ENCODE measurements around the gene SMG1.
"Not testable (repeated sequence)": the region's sequence is repeated elsewhere in the genome, so short reads cannot be mapped to it uniquely, and the experiment has no call there.

The SMG1 gene

GRCh38 chr16:18932243-18932987 is 6.2 kb upstream of the SMG1 start:
- DNase-seq (ENCODE audit: low read depth) = no peak

GRCh38 chr16:18931756-18932155 is 5.5 kb upstream of the SMG1 start:
- no peak for DNase-seq (ENCODE audit: low read depth)

- DNase-seq (ENCODE audit: low read depth) = not testable (repeated sequence)
Measured at GRCh38 chr16:18930095-18930494, 3.9 kb upstream of the SMG1 start.

- DNase-seq (ENCODE audit: low read depth) = not testable (repeated sequence)
Measured at GRCh38 chr16:18928073-18928472, 1.9 kb upstream of the SMG1 start.

- peak; percentile 51 for DNase-seq (ENCODE audit: low read depth)
Measured at GRCh38 chr16:18925215-18925985, 808 bp downstream of the SMG1 start.

GRCh38 chr16:18923935-18924334 is 2.3 kb downstream of the SMG1 start:
- not testable (repeated sequence) for DNase-seq (ENCODE audit: low read depth)

- not testable (repeated sequence) for DNase-seq (ENCODE audit: low read depth)
Measured at GRCh38 chr16:18923124-18923523, 3.1 kb downstream of the SMG1 start.

GRCh38 chr16:18909585-18909984 is 16.6 kb downstream of the SMG1 start:
- not testable (repeated sequence) for DNase-seq (ENCODE audit: low read depth)

- not testable (repeated sequence) for DNase-seq (ENCODE audit: low read depth)
Measured at GRCh38 chr16:18908716-18909115, 17.5 kb downstream of the SMG1 start.

- not testable (repeated sequence) for DNase-seq (ENCODE audit: low read depth)
Measured at GRCh38 chr16:18902778-18903177, 23.4 kb downstream of the SMG1 start.

GRCh38 chr16:18902044-18902443 is 24.2 kb downstream of the SMG1 start:
- DNase-seq (ENCODE audit: low read depth) = not testable (repeated sequence)

- not testable (repeated sequence) for DNase-seq (ENCODE audit: low read depth)
Measured at GRCh38 chr16:18901194-18901593, 25.0 kb downstream of the SMG1 start.

GRCh38 chr16:18884456-18884855 is 41.8 kb downstream of the SMG1 start:
- DNase-seq (ENCODE audit: low read depth) = not testable (repeated sequence)

- DNase-seq (ENCODE audit: low read depth) = not testable (repeated sequence)
Measured at GRCh38 chr16:18877734-18878133, 48.5 kb downstream of the SMG1 start.

GRCh38 chr16:18877259-18877658 is 48.9 kb downstream of the SMG1 start:
- not testable (repeated sequence) for DNase-seq (ENCODE audit: low read depth)

GRCh38 chr16:18876301-18876700 is 49.9 kb downstream of the SMG1 start:
- DNase-seq (ENCODE audit: low read depth) = not testable (repeated sequence)

GRCh38 chr16:18869043-18869771 is 57.0 kb downstream of the SMG1 start:
- not testable (repeated sequence) for DNase-seq (ENCODE audit: low read depth)

- DNase-seq (ENCODE audit: low read depth) = not testable (repeated sequence)
Measured at GRCh38 chr16:18866277-18866823, 59.9 kb downstream of the SMG1 start.

- not testable (repeated sequence) for DNase-seq (ENCODE audit: low read depth)
Measured at GRCh38 chr16:18862891-18863290, 63.3 kb downstream of the SMG1 start.

GRCh38 chr16:18855196-18855595 is 71.0 kb downstream of the SMG1 start:
- no peak for DNase-seq (ENCODE audit: low read depth)

- DNase-seq (ENCODE audit: low read depth) = no peak
Measured at GRCh38 chr16:18853694-18854093, 72.5 kb downstream of the SMG1 start.

GRCh38 chr16:18852647-18853046 is 73.6 kb downstream of the SMG1 start:
- DNase-seq (ENCODE audit: low read depth) = no peak

Measured in activated T-helper 9 cell treated with anti-CD3 and anti-CD28 coated beads, Interleukin-2, amount 50 U/mL, for 16 hours (primary cell).